K562 (cell line): ENCODE data around the gene NOSIP. TPM values are rescaled to one million over a fixed set of nuclear protein-coding genes. Genes with fewer than 3 reads are reported as not detected.

ENCODE experiments used
- BRF1 ChIP-seq: IDR thresholded peaks from 3 replicates; pipeline ENCODE4 v1.6.1; 2011; ENCODE audit warnings: borderline replicate concordance, mild to moderate bottlenecking; ENCODE audit not compliant: insufficient read length; ENCODE audit errors: extremely low read depth
- DLX4 ChIP-seq: fragments of 250-450 bp; sonication (Bioruptor Pico); IDR thresholded peaks from 2 replicates; pipeline ENCODE4 v1.6.1; 2021; ENCODE audit warnings: mild to moderate bottlenecking
- KDM5B ChIP-seq: fragments of 200-600 bp; sonication (generic); IDR thresholded peaks from 2 replicates; pipeline ENCODE4 v1.6.1; 2012; ENCODE audit warnings: low read depth, mild to moderate bottlenecking, moderate library complexity, low read length, control low read depth, inconsistent platforms; ENCODE audit not compliant: insufficient replicate concordance
- KLF16 ChIP-seq: IDR thresholded peaks from 2 replicates; pipeline ENCODE4 v1.6.1; 2016; ENCODE audit warnings: antibody characterized with exemption
- MYBL2 ChIP-seq, 2 experiments: fragments of 450-650 bp in 1 of 2; sonication (generic) in 1 of 2; formaldehyde crosslinking in 1 of 2; IDR thresholded peaks; 2 replicates each; pipeline versions ENCODE4 v1.6.1 to v1.8.1; 2017 to 2022; ENCODE audit warnings: borderline replicate concordance in 1 of 2, inconsistent platforms in 1 of 2, low read depth in 1 of 2, mild to moderate bottlenecking in 1 of 2, missing genetic modification reagents in 1 of 2, moderate library complexity in 1 of 2
- POLR3A ChIP-seq: IDR thresholded peaks from 2 replicates; pipeline ENCODE4 v1.6.1; 2011; ENCODE audit warnings: borderline replicate concordance, mild to moderate bottlenecking, moderate library complexity; ENCODE audit not compliant: insufficient read length, insufficient read depth; ENCODE audit errors: extremely low read depth
- REST ChIP-seq, 2 experiments: fragments of 450-650 bp; formaldehyde crosslinking in 1 of 2; IDR thresholded peaks; 2 replicates each; pipeline versions ENCODE4 v1.4.0 to v1.6.1; 2014 to 2020; ENCODE audit warnings: mild to moderate bottlenecking in 2 of 2, borderline replicate concordance in 1 of 2, low read depth in 1 of 2
- SRSF3 ChIP-seq: fragments of 200-400 bp; formaldehyde crosslinking; IDR thresholded peaks from 2 replicates; pipeline ENCODE4 v1.6.1; 2016; ENCODE audit warnings: mild to moderate bottlenecking, low read length, moderate library complexity; ENCODE audit not compliant: insufficient read depth
- TCFL5 ChIP-seq: fragments of 250-450 bp; sonication (Bioruptor Pico); conservative IDR thresholded peaks from 2 replicates; pipeline ENCODE4 v1.6.1; 2021; ENCODE audit warnings: mild to moderate bottlenecking, moderate library complexity, matching md5 sums
- ZFP1 ChIP-seq: fragments of 450-650 bp; formaldehyde crosslinking; IDR thresholded peaks from 2 replicates; pipeline ENCODE4 v1.4.0; 2020; ENCODE audit warnings: mild to moderate bottlenecking, mixed read lengths
- ZNF146 ChIP-seq: IDR thresholded peaks from one replicate; pipeline ENCODE4 v1.6.1; 2018; ENCODE audit warnings: missing compliant biosample characterization; ENCODE audit not compliant: unreplicated experiment
- ZNF518B ChIP-seq: fragments of 250-450 bp; sonication (Bioruptor Pico); IDR thresholded peaks from 2 replicates; pipeline ENCODE4 v1.5.0; 2021; ENCODE audit warnings: mild to moderate bottlenecking, moderate library complexity
- ZNF79 ChIP-seq: fragments of 250-450 bp; sonication (Bioruptor Pico); IDR thresholded peaks from 2 replicates; pipeline ENCODE4 v1.4.0; 2020; ENCODE audit warnings: low read depth, mild to moderate bottlenecking, moderate library complexity
- polyA plus RNA-seq, 8 experiments: library from polyadenylated mRNA; depleted of rRNA in 4 of 8; stranded (reverse) in 5 of 8; unstranded in 3 of 8; fragments of >200 nt; fragmentation: Nextera tagmentation in 2 of 8; fragmentation: Illumina TruSeq in 1 of 8; extraction: Ambion mirVana in 2 of 8; extraction: Trizol in 1 of 8; gene quantifications; 2 replicates each; pipeline versions ENCODE4 v1.2.1 to v1.2.3, GENCODE V29; 2011 to 2014; ENCODE audit warnings: inconsistent platforms in 1 of 8, missing spikeins in 1 of 8
- total RNA-seq, 7 experiments: library from RNA; depleted of rRNA in 6 of 7; stranded (reverse); fragments of >200 nt in 6 of 7; fragmentation: Illumina TruSeq in 2 of 7; extraction: Trizol in 2 of 7; gene quantifications; 2 replicates each; pipeline versions ENCODE4 v1.2.1 to v1.2.3, GENCODE V29; 2011 to 2021; ENCODE audit warnings: low replicate concordance in 1 of 7

Gene NOSIP
- total and polyA plus RNA-seq, 9 of the 15 experiments (the other 6 are each of a cell fraction or from before 2014, with no cell fraction given) = 14.4 to 153 (median 79.9) TPM

- TF ChIP-seq REST (IDR thresholded peaks at IDR 0.05; ENCODE audit: borderline replicate concordance) (no peak), REST (CRISPR knock-in tag; IDR thresholded peaks at IDR 0.05; ENCODE audit: low read depth) (no peak), KLF16 (no peak), ZNF518B (CRISPR knock-in tag) (no peak), ZNF146 (CRISPR knock-in tag) (no peak), KDM5B (no peak), SRSF3 (no peak), ZNF79 (CRISPR knock-in tag) (no peak), ZFP1 (no peak), MYBL2 (IDR thresholded peaks at IDR 0.05; ENCODE audit: low read depth) (no peak), MYBL2 (CRISPR knock-in tag; IDR thresholded peaks at IDR 0.05; ENCODE audit: borderline replicate concordance) (no peak), TCFL5 (CRISPR knock-in tag) (no peak), DLX4 (CRISPR knock-in tag) (no peak), POLR3A (no peak), BRF1 (no peak)
Measured at GRCh38 chr19:49588365-49589122, 8.2 kb upstream of the NOSIP start (continued).
